ENCODE data around the gene TMPRSS7. TPM values are rescaled to one million over a fixed set of nuclear protein-coding genes. Genes with fewer than 3 reads are reported as not detected.

Gene TMPRSS7
- total RNA-seq, 3 donors from 2014 or later: 0.15 TPM; not detected in 2

GRCh38 chr3:112074006-112074405 is 39.5 kb downstream of the TMPRSS7 start:
- Histone ChIP-seq H3K9me3 (no peaks in the 10 kb centered on the region), H3K4me1 (no peaks in the 10 kb centered on the region), H3K27ac (no peak overlapping the region), H3K27me3 (no peaks in the 10 kb centered on the region), H3K36me3 (no peaks in the 10 kb centered on the region), H3K4me3 (no peak overlapping the region)
- intact Hi-C loops (cut with DNase I; ENCODE audit: low total_unique reads): no loop called here
- DNase-seq (ENCODE audit: low spot score in 2 of 2): no peak
- no peak for TF ChIP-seq POLR2AphosphoS5 (IDR thresholded peaks at IDR 0.05)
- no peak for TF ChIP-seq CTCF (IDR thresholded peaks at IDR 0.05)
- TF ChIP-seq POLR2A (IDR thresholded peaks at IDR 0.05): no peak

DNA sequence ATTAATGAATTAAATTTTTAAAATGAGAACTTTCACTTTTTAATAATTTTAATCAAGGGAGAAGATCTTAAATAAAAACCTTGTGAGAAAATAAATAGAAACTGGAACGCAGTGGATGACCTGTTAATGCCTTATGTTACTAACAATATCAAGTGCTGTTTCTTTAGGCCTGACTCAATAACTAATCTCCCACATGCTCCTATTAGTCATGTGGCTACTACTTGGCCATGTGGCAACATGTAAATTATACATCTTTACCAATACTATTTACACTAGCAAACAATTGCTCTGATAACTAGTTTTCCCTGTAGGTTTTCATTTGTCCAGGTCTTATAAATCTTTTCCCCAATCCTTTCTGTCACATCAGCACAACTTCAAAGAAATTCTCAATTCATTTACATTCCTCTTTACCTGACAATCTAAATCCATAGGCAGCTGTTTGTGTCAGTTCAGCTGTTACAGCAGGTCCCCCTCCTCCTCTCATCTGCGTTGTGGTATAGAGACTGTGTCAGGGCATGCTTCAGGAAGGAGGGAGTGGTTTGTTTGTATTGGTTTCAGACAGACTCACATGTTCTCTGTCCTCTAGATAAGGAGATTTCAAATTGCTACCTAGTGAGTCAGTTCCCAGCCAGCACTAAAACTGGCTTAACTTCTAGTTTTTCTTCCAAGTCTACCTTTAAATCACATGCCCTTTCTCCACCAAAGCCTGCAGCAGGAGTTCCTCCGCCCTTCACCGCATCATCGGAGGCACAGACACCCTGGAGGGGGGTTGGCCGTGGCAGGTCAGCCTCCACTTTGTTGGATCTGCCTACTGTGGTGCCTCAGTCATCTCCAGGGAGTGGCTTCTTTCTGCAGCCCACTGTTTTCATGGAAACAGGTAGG is 40.3 kb downstream of the TMPRSS7 start:
- Histone ChIP-seq H3K4me3 (no peak overlapping the region), H3K27me3 (no peaks in the 10 kb centered on the region), H3K36me3 (no peaks in the 10 kb centered on the region), H3K27ac (peak overlapping the region in 1 of 2 donors; percentile 45), H3K9me3 (no peaks in the 10 kb centered on the region), H3K4me1 (no peaks in the 10 kb centered on the region)
- TF ChIP-seq POLR2A (IDR thresholded peaks at IDR 0.05) (no peak), POLR2AphosphoS5 (IDR thresholded peaks at IDR 0.05) (no peak), CTCF (IDR thresholded peaks at IDR 0.05) (no peak)
- DNase-seq (ENCODE audit: low spot score in 2 of 2): no peak
- intact Hi-C loops (cut with DNase I; ENCODE audit: low total_unique reads): no loop called here

GRCh38 chr3:112078125-112079083 is 43.9 kb downstream of the TMPRSS7 start:
- intact Hi-C loops (cut with DNase I; ENCODE audit: low total_unique reads): no loop called here
- TF ChIP-seq CTCF (IDR thresholded peaks at IDR 0.05): no peak
- TF ChIP-seq POLR2A (IDR thresholded peaks at IDR 0.05): no peak
- no peak for TF ChIP-seq POLR2AphosphoS5 (IDR thresholded peaks at IDR 0.05)
- H3K9me3 ChIP-seq: no peaks in the 10 kb centered on the region
- H3K27me3 ChIP-seq: no peaks in the 10 kb centered on the region
- H3K4me1 ChIP-seq: no peaks in the 10 kb centered on the region
- DNase-seq (ENCODE audit: low spot score in 2 of 2): no peak
- H3K36me3 ChIP-seq: no peaks in the 10 kb centered on the region
- H3K4me3 ChIP-seq: no peak overlapping the region
- H3K27ac ChIP-seq: no peak overlapping the region

DNA sequence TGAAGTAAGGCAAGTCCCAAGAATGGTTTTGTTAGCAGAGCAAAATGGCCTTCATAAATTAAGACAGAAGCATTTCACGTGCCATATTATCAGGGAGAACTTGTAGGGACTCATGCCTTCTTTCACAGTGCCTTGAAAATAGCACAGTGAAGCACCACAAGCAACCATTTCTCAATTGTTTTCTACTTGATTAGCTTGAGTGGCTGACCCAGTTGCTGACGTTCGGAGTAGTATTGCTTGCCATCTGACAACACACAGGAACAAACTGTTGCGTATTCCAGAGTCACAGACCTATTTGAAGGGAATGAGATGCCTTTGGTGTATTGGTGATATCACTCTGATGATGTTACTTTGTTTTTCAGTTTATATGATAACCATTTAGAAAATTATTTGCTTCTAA is 48.7 kb downstream of the TMPRSS7 start:
- Histone ChIP-seq H3K27ac (no peak overlapping the region), H3K27me3 (no peaks in the 10 kb centered on the region), H3K36me3 (no peaks in the 10 kb centered on the region), H3K9me3 (no peaks in the 10 kb centered on the region), H3K4me1 (no peaks in the 10 kb centered on the region), H3K4me3 (no peak overlapping the region)
- TF ChIP-seq POLR2AphosphoS5 (IDR thresholded peaks at IDR 0.05) (no peak), CTCF (IDR thresholded peaks at IDR 0.05) (no peak), POLR2A (IDR thresholded peaks at IDR 0.05) (no peak)
- intact Hi-C loops (cut with DNase I; ENCODE audit: low total_unique reads): no loop called here
- no peak for DNase-seq (ENCODE audit: low spot score in 2 of 2)
